ENCODE measurements around the gene DYSF.

DNA sequence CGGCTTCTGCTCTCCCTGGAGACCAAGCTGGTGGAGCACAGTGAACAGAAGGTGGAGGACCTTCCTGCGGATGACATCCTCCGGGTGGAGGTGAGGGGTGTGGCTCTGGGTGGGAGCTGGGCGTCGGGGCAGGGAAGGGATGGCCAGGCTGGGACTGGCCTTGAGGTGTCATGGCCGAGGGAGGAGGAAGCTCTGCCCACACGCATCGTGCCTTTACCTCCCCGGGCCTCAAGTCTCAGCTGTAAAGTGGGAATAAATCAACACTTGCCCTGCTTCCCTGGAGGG, 98.2 kb downstream of the DYSF start:
- TF ChIP-seq POLR2AphosphoS5 (IDR thresholded peaks at IDR 0.05), result no peak
- TF ChIP-seq, protein P1, sequence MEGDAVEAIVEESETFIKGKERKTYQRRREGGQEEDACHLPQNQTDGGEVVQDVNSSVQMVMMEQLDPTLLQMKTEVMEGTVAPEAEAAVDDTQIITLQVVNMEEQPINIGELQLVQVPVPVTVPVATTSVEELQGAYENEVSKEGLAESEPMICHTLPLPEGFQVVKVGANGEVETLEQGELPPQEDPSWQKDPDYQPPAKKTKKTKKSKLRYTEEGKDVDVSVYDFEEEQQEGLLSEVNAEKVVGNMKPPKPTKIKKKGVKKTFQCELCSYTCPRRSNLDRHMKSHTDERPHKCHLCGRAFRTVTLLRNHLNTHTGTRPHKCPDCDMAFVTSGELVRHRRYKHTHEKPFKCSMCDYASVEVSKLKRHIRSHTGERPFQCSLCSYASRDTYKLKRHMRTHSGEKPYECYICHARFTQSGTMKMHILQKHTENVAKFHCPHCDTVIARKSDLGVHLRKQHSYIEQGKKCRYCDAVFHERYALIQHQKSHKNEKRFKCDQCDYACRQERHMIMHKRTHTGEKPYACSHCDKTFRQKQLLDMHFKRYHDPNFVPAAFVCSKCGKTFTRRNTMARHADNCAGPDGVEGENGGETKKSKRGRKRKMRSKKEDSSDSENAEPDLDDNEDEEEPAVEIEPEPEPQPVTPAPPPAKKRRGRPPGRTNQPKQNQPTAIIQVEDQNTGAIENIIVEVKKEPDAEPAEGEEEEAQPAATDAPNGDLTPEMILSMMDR (IDR thresholded peaks at IDR 0.05), result no peak
- TF ChIP-seq EP300 (IDR thresholded peaks at IDR 0.05; ENCODE audit: low read depth), result no peak
- TF ChIP-seq POLR2A (IDR thresholded peaks at IDR 0.05), result no peak

Data from transverse colon (tissue), 4 donors.